Stimulated activated CD8-positive, alpha-beta memory T cell treated with anti-CD3 and anti-CD28 coated beads, Interleukin-7, amount 100 ng/mL, for 4 hours (primary cell): ENCODE results near the gene TCAP.
"Not testable (repeated sequence)": the region's sequence is repeated elsewhere in the genome, so short reads cannot be mapped to it uniquely, and the experiment has no call there.

Experiments used
- DNase-seq, 2 donors: peaks; one replicate each; pipeline ENCODE4 v3.0.0-alpha.2; 2020; ENCODE audit warnings: low read depth in 2 of 2

TCAP gene

DNA sequence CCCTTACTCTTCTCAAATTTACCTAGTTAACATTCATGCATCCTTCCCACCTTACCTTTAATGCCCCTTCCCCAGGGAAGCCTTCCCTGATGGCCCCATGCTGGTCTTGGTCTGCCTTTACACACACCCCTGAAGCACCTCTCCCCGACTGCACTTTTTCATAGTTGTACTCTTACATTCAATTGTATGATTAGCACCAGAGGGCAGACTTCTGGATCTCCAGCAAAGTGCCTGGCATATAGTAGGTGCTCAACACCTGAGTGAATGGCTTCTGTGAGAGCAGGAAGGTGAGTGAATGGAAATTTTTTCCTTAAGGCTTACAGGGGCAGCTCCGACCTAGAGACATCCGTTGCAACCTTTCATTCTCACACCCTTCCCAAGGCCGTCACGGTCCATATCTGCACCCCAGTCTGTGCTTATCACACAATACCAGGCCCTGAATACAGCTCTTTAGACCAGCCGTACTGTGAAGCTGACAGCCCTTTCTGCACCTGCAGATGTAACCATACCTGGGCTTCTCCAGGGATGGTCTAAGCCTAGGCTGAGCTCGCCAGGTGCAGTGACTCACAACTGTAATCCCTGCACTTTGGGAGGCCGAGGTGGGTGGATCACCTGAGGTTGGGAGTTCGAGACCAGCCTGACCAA lies 18.3 kb downstream of the TCAP start:
- DNase-seq = no peak

GRCh38 chr17:39684369-39685192 lies 19.4 kb downstream of the TCAP start:
- DNase-seq = no peak

DNA sequence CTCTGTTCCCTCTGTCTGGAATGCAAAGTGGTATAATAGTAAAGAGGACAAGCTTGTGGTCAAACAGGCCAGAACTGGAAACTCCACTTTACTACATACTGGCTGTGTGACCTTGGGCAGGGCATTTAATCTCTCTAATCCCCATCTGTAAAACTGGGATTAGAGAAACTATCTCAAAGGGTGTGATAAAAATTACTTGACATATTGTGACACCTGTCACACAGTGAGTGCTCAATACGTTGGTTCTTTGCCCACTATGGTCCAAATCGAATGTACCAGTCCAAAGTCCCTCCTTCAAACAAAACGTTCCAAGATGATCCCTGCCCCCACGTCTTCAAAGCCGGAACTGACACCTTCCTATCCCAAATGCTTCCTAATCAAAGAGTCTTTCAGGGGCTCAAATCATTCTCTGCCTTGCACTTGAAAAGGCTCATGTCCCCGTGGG lies 22.0 kb downstream of the TCAP start:
- DNase-seq = no peak

DNA sequence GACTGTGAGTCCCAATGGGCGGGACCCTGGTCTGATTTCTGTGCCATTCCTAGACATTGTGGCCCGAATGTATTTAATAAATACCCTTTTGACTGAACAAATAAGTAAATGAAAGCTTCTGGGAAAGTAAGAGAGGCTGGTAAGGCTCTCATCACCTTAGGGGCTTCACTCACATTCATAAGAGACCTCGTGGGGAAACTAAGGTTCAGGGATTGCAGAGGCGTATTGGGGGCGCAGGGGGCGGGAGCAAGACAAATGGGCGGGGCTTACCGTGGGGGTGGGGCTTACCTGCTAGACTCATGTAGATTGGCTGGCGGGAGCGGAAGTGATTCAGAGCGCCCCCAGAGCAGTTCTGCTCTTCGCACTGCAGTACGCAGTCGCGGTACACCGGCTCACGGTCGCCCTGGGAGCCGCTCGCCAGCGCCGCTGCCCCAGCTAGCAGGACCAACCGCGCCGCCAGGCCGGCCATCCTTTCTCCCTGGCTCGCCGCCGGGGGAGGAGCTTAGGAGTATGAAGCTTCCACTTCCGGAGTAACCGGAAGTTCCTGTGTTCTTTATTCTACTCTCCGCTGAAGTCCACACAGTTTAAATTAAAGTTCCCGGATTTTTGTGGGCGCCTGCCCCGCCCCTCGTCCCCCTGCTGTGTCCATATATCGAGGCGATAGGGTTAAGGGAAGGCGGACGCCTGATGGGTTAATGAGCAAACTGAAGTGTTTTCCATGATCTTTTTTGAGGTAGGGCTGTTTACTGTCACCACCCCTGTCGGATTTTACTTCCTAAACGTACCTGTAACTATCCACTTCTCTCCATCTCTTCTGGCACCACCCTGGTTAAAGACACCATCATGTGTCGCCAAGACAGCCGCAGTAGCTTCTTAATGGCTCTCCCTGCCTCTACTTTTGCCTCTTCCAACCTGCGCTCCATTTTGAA lies 22.7 kb downstream of the TCAP start, which contains the start of gene PGAP3:
PGAP3 (minus strand) TSS at position 512 of the 929 bp plus-strand sequence; CDS start at position 469, 43 bp downstream.
- peak; percentile 77 to 79 for DNase-seq

DNA sequence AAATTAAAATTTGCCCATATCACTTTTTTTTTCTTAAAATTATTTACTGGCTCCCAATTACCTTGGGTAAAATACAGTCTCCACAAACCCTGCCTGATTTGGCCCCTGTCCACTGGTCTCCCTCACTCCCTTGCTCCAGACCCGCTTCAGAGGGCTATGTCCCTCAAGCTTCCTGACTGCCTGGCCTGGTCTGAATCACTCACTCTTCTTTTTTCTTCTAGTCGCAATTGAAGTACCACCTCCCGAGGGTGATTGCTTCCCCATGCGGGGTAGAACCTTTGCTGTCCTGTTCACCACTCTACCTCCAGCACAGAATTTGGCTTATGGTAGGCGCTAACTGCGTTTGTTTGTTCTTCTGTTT lies 23.3 kb downstream of the TCAP start:
- no peak for DNase-seq

GRCh38 chr17:39688945-39689344 lies 23.8 kb downstream of the TCAP start:
- DNase-seq = no peak

- no peak for DNase-seq
These were observed 29.4 kb downstream of the TCAP start for GRCh38 chr17:39694593-39694992.

GRCh38 chr17:39695089-39695474 lies 29.9 kb downstream of the TCAP start:
- DNase-seq = no peak

DNA sequence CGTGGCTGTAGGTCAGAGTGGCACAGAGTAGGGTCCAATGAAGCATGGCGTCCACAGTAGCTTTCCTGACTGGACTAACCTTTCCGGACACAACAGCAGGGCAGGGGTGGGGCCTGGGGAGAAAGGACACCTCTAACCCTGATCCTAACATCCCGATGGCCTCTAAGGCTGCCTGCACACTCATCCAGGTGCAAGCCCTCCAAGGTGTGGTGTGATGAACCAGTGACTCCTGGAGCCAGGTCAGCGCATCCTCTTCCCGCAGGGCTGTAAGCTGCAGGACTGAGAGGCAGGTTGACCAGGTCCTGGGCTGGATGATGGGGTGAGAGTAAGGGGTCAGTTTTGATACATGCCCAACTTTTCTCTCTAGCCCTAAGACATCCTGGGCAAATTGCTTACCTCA lies 31.6 kb downstream of the TCAP start:
- no peak for DNase-seq

GRCh38 chr17:39697961-39698360 lies 32.8 kb downstream of the TCAP start:
- DNase-seq = no peak

- DNase-seq = not testable (repeated sequence)
These were observed 34.1 kb downstream of the TCAP start for GRCh38 chr17:39699157-39699817.

DNA sequence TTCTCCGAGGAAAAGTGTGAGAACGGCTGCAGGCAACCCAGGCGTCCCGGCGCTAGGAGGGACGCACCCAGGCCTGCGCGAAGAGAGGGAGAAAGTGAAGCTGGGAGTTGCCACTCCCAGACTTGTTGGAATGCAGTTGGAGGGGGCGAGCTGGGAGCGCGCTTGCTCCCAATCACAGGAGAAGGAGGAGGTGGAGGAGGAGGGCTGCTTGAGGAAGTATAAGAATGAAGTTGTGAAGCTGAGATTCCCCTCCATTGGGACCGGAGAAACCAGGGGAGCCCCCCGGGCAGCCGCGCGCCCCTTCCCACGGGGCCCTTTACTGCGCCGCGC lies 34.6 kb downstream of the TCAP start, which contains the start of gene ERBB2:
ERBB2 (plus strand) TSS at position 247 of the 330 bp plus-strand sequence. CDS start 175 bp downstream, outside the sequence.
- DNase-seq = no peak

- no peak for DNase-seq
These were observed 35.2 kb downstream of the TCAP start for GRCh38 chr17:39700148-39700987.

DNA sequence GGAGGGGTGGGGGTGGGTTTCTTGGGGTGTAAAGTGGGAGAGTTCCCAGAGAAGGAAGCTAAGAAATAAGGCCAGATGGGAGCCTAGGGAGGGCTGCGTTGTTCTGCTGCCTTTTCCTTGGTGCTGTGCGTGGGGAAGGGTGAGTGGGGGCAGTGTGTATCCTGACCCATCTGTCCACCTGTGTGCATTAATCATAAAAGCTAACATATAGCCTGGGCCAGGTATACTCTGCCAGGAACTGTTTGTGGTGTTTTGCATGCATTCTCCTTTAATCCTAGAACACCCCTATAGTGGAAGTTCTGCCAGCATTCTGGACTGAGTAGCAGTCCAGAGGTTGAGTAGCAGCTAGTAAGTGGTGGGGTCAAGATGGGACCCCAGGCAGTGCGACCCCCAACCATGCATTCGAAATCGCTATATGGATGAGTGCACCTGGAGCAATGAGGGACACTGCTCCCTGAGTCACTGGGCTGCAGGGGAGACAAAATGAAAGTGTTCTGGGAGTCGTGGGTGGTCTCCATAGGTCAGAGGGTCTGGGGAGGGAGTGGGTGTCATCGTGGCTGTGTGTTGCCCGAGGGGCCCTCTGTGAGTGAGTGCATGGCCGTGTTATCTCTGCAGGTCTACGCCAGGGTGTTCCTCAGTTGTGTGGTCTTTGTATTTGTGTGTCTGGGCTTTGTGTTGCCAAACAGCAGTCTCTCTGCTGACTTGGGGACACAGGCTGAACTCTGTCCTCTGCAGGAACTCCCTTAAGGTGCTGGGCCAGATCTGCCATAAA lies 36.0 kb downstream of the TCAP start:
- DNase-seq = no peak

DNA sequence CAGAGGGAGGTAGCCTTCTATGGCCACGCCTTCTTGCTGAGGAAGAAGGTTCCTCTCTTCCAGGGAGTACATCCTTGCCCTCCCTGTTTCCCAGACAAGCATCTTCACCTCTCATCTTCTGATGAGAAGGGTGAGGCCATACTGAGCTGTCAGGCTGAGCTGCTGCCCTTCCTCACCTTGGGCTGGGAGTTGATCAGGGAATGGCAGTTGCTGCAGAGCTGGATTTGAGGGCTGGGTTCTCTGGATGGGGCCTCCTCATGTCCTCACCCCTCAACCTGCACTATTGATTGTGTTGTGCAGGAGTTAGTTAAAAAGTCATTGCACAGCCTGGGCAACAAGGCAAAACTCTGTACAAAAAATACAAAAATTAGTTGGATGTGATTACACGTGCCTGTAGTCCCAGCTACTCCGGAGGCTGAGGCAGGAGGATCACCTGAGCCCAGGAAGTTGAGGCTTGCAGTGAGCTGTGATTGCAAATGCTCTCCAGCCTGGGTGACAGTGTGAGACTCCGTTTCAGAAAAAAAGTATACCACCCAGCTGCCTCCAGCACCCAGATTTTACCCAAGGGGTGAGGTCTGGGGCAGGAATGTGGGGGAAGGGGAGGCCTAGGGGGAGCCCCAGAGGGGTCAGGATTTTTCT lies 36.8 kb downstream of the TCAP start:
- DNase-seq = no peak

GRCh38 chr17:39702901-39703893 lies 38.0 kb downstream of the TCAP start:
- no peak for DNase-seq

GRCh38 chr17:39703913-39704312 lies 38.8 kb downstream of the TCAP start:
- no peak for DNase-seq
